ENCODE data around the gene PCDHGB7. TPM values are rescaled to one million over a fixed set of nuclear protein-coding genes. Genes with fewer than 3 reads are reported as not detected.
"Not testable (repeated sequence)": the region's sequence is repeated elsewhere in the genome, so short reads cannot be mapped to it uniquely, and the experiment has no call there.

PCDHGB7 gene
- 14.2 and 14.8 TPM in 2 replicates for total RNA-seq (2014; rRNA removed; shearing (Covaris generic))
- polyA plus RNA-seq (2016; fragmentation: Nextera tagmentation; extraction: Ambion mirVana): 12.7 and 13.2 TPM in 2 replicates

DNA sequence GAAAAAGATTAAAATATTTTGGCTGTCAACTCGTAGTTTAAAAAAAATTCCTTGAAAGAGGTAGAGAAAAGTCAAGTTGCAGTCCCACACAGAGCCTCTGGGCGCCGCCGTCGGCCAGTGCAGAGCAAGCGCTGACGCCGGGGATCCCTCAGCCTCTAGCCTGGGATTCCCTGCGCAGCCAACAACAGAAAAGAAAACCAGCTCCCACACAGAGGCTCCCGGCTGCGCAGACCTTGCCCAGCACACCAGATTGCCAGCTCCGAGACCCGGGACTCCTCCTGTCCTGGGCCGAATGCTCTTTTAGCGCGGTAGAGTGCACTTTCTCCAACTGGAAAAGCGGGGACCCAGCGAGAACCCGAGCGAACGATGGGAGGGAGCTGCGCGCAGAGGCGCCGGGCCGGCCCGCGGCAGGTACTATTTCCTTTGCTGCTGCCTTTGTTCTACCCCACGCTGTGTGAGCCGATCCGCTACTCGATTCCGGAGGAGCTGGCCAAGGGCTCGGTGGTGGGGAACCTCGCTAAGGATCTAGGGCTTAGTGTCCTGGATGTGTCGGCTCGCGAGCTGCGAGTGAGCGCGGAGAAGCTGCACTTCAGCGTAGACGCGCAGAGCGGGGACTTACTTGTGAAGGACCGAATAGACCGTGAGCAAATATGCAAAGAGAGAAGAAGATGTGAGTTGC is at the start of gene PCDHGB7:
Gene PCDHGB7 (plus strand): TSS at position 184 of the 679 bp plus-strand sequence. CDS start 183 bp downstream, at position 367.
- Histone ChIP-seq H2AFZ (peak within 1 kb of the TSS; percentile 72), H3K4me1 (ENCODE audit: insufficient read depth) (peaks cover 14% of the 10 kb centered on the region; the same call in 1 of the 2 replicates), H3K79me2 (ENCODE audit: insufficient read depth) (peaks cover 27% of the 10 kb centered on the region), H3F3A (ENCODE audit: insufficient read depth) (peaks cover 27% of the 10 kb centered on the region), H3K4me3 (peak within 1 kb of the TSS; percentile 75), H3K4me2 (ENCODE audit: unreplicated experiment) (peak within 1 kb of the TSS; percentile 68), H3K27ac (peak within 1 kb of the TSS; percentile 64), H3K9ac (peak within 1 kb of the TSS; percentile 78)
- H3K9me2 ChIP-seq (ENCODE audit: insufficient read depth); H3K36me3 ChIP-seq (ENCODE audit: low read depth); H4K20me1 ChIP-seq (ENCODE audit: insufficient read depth); H3K9me3 ChIP-seq (ENCODE audit: low read depth); H3K27me3 ChIP-seq (replicated peaks; ENCODE audit: insufficient read depth): not testable (repeated sequence)
- DNase-seq: peak; percentile 96
- WGBS, 2 experiments (ENCODE audit: low coverage in 1 of 2, low lambda C conversion rate in 2 of 2, missing lambda C conversion rate in 2 of 2): 11 to 13% methylated on average over 37 to 47 of the region's 47 CpGs
- in situ Hi-C loops (cut with MboI): loop anchor here (5.0 kb wide), 1 partner anchor 145 kb away; no protein-coding TSS in a partner anchor

DNA sequence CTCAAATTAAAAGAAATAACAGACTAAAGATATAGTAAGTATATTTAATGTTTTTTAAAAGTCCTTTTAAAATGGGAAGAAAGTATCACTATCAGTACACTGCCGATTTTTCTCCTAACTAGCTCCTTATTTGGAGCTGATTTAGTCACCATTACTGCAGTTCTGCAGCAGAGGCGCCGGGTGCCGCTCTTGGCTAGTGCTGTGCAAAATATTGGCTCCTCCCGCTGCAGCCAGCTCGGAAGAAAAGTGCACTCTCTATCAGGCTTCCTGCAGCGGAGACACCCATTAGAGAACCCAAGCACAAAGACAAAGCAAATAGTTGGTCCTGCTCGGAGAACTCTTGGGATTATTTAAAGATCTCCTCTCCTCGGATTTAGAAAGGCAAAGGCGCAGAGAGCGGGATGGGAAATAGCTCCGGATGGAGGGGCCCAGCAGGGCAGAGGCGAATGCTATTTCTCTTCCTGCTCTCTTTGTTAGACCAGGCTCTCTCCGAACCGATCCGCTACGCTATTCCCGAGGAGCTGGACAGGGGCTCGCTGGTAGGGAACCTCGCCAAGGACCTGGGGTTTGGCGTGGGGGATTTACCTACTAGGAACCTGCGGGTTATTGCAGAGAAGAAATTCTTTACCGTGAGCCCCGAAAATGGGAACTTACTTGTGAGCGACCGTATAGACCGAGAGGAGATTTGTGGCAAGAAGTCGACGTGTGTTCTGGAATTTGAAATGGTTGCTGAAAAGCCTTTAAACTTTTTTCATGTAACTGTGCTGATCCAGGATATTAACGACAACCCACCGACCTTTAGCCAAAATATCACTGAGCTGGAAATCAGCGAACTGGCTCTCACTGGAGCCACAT is 47.3 kb upstream of the PCDHGB7 start, which contains the start of gene PCDHGB3:
Gene PCDHGB3 (plus strand): TSS at position 249 of the 855 bp plus-strand sequence. CDS start 153 bp downstream, at position 402.
- 0 out of 2 replicates have a peak within 1 kb of the TSS, but pooled peaks have one; percentile 3 for H3K9ac ChIP-seq

DNA sequence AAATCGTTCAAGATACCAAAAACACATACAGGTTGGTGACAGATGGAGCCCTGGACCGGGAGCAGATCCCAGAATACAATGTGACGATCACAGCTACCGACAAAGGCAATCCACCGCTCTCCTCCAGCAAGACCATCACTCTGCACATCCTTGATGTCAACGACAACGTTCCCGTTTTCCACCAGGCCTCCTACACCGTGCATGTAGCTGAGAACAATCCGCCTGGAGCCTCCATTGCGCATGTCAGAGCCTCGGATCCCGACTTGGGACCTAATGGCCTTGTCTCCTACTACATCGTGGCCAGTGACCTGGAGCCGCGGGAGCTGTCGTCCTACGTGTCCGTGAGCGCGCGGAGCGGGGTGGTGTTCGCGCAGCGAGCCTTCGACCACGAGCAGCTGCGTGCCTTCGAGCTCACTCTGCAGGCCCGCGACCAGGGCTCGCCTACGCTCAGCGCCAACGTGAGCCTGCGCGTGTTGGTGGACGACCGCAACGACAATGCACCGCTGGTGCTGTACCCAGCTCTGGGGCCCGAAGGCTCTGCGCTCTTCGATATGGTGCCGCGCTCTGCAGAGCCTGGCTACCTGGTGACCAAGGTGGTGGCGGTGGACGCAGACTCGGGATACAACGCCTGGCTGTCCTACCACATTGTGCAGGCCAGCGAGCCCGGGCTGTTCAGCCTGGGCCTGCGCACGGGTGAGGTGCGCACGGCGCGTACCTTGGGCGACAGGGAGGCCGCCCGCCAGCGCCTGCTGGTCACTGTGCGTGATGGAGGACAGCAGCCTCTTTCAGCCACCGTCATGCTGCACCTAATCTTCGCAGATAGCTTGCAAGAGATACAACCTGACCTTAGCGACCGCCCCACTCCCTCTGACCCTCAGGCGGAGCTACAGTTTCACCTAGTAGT is 45.7 kb upstream of the PCDHGB7 start:
- no peaks in the 10 kb centered on the region for H3K9me3 ChIP-seq (ENCODE audit: low read depth)
- H3K4me3 ChIP-seq: no peak overlapping the region
- H3K27ac ChIP-seq: no peak overlapping the region
- no peaks in the 10 kb centered on the region for H3F3A ChIP-seq (ENCODE audit: insufficient read depth)
- in situ Hi-C loops (cut with MboI): no loop called here
- H3K9me2 ChIP-seq (ENCODE audit: insufficient read depth): no peaks in the 10 kb centered on the region
- H3K79me2 ChIP-seq (ENCODE audit: insufficient read depth): no peaks in the 10 kb centered on the region
- 49 to 52% methylated on average over 59 to 68 of the region's 69 CpGs for whole genome bisulfite sequencing, 2 experiments (ENCODE audit: low coverage in 1 of 2, low lambda C conversion rate in 2 of 2, missing lambda C conversion rate in 2 of 2)
- H4K20me1 ChIP-seq (ENCODE audit: insufficient read depth): no peaks in the 10 kb centered on the region
- no peak for DNase-seq
- no peaks in the 10 kb centered on the region for H3K27me3 ChIP-seq (replicated peaks; ENCODE audit: insufficient read depth)
- H3K9ac ChIP-seq: no peak overlapping the region
- no peak overlapping the region for H2AFZ ChIP-seq
- H3K4me2 ChIP-seq (ENCODE audit: unreplicated experiment): no peak overlapping the region
- no peaks in the 10 kb centered on the region for H3K4me1 ChIP-seq (ENCODE audit: insufficient read depth)
- no peak for TF ChIP-seq EZH2phosphoT487 (IDR thresholded peaks at IDR 0.05; ENCODE audit: insufficient read depth, low read depth)
- no peak for TF ChIP-seq EZH2 (IDR thresholded peaks at IDR 0.05; ENCODE audit: insufficient read depth, poor library complexity, severe bottlenecking)
- H3K36me3 ChIP-seq (ENCODE audit: low read depth): no peaks in the 10 kb centered on the region

More for the DNA sequence above, 47.3 kb upstream of the PCDHGB7 start, which contains the start of gene PCDHGB3:
- no peak within 1 kb of the TSS for H3K27ac ChIP-seq
- in situ Hi-C loops (cut with MboI): no loop called here
- no peaks in the 10 kb centered on the region for H3K36me3 ChIP-seq (ENCODE audit: low read depth)
- H3K4me2 ChIP-seq (ENCODE audit: unreplicated experiment): peak within 1 kb of the TSS; percentile 45
- H3F3A ChIP-seq (ENCODE audit: insufficient read depth): no peaks in the 10 kb centered on the region
- peak; percentile 81 for DNase-seq
- H3K9me3 ChIP-seq (ENCODE audit: low read depth): no peaks in the 10 kb centered on the region
- WGBS, 2 experiments (ENCODE audit: low coverage in 1 of 2, low lambda C conversion rate in 2 of 2, missing lambda C conversion rate in 2 of 2): 28 to 31% methylated on average over 32 of the region's 32 CpGs
- H3K27me3 ChIP-seq (replicated peaks; ENCODE audit: insufficient read depth): no peaks in the 10 kb centered on the region
- H3K4me3 ChIP-seq: peak within 1 kb of the TSS; percentile 59
- no peaks in the 10 kb centered on the region for H3K79me2 ChIP-seq (ENCODE audit: insufficient read depth)
- H2AFZ ChIP-seq: peak within 1 kb of the TSS; percentile 69
- no peaks in the 10 kb centered on the region for H3K4me1 ChIP-seq (ENCODE audit: insufficient read depth)
- TF ChIP-seq EZH2phosphoT487 (IDR thresholded peaks at IDR 0.05; ENCODE audit: insufficient read depth, low read depth): no peak
- TF ChIP-seq EZH2 (IDR thresholded peaks at IDR 0.05; ENCODE audit: insufficient read depth, poor library complexity, severe bottlenecking): no peak
- H4K20me1 ChIP-seq (ENCODE audit: insufficient read depth): no peaks in the 10 kb centered on the region
- no peaks in the 10 kb centered on the region for H3K9me2 ChIP-seq (ENCODE audit: insufficient read depth)
